ENCODE measurements around the gene VEGFB.

Gene VEGFB

DNA sequence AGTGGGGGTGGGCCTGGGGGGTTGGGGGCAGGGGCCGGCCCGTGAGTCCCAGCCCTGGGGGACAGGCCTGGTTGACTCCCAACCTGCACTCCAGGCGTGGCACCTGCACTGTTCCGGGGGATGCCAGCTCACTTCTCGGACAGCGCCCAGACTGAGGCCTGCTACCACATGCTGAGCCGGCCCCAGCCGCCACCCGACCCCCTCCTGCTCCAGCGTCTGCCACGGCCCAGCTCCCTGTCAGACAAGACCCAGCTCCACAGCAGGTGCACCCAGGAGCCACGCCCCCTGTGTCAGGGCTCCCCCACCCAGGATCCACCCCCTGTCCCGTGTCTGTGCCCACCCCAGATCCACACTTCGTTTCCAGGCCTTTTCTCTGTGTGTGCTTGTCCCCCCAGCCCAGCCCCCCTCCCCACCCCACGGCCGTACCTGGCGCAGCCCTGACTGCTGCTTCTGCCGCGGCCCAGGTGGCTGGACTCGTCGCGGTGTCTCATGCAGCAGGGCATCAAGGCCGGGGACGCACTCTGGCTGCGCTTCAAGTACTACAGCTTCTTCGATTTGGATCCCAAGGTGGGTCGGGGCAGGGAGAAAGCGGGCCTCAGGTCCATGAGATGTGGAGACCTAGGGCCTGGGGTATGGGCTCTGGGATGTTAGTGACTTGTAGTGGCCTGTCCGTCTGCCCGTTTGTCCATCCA, 23.1 kb upstream of the VEGFB start:
- DNase-seq (ENCODE audit: low read depth in 2 of 2), result no peak

DNA sequence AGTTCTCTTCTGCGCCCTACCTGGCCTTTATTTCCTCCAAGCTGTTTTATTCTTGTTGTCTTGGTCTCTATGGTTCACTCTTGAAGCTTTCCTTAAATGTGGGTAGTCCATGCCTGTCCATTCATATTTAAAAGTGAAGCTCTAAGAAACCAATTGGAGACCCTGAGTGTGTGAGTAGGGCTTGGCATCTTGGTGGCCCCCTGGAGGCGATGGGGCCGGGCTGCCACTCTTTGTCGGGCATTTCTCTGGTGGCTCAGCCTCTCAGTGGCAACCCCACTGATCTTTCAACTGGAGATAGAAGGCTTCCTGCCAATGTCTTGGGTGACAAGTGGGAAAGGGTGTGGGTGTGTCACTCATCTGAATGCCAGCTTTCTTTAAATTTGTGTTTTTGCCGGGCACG, 17.5 kb upstream of the VEGFB start:
- DNase-seq (ENCODE audit: low read depth in 2 of 2), result no peak

DNA sequence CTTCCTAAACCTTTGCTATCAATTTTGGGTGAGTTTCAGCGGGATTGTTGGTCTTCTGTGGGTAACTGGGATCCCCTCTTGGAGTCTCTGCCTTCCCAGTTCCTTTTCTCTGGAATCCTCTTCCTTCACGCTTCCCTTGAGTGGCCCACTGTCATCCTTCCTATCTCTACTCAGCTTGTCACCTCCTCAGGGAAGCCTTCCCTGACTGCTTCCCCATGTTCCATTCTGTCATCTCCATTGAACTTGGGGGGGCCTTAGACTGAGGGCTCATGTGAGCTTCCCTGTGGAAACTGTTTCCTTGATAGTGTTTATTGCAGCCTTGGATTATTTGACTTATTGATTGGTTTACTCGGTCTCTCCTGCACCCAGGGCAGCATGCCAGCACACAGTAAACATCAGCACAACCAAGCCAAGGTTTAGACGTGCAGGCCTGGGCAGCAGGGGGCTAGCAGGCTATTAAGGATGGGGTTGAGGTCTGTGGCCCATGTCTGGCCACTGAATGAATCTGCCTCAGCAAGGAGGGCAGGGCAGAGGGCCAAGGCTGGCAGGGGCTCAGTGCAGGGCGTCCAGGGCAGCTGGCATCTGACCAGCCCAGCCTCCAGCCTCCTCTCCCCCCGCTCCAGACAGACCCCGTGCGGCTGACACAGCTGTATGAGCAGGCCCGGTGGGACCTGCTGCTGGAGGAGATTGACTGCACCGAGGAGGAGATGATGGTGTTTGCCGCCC, 15.6 kb upstream of the VEGFB start:
- no peak for DNase-seq (ENCODE audit: low read depth in 2 of 2)

DNA sequence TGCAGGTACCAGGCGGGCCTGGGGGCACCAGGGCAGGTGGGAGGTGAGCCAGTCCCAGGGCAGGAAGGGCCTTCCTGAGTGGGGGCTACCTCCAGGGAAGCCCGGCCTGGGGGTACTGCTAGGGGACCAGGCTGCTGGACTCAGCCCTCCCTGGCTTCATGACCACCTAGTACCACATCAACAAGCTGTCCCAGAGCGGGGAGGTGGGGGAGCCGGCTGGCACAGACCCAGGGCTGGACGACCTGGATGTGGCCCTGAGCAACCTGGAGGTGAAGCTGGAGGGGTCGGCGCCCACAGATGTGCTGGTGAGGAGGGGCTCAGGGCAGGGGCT, 15.1 kb upstream of the VEGFB start:
- DNase-seq (ENCODE audit: low read depth in 2 of 2), result no peak

DNA sequence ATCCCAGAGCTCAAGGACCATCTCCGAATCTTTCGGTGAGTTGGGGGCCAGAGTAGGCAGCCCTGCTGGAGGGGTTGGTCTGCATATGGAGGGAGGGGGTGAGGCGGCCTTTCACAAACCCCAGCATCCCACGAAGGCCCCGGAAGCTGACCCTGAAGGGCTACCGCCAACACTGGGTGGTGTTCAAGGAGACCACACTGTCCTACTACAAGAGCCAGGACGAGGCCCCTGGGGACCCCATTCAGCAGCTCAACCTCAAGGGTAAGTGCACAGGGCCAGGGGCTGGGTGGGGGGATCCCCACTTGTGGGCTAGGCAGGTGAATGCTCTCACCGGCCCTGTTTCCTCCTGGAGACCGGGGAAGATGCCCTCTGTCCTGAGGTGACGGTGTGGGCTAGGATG, 14.6 kb upstream of the VEGFB start:
- no peak for DNase-seq (ENCODE audit: low read depth in 2 of 2)

DNA sequence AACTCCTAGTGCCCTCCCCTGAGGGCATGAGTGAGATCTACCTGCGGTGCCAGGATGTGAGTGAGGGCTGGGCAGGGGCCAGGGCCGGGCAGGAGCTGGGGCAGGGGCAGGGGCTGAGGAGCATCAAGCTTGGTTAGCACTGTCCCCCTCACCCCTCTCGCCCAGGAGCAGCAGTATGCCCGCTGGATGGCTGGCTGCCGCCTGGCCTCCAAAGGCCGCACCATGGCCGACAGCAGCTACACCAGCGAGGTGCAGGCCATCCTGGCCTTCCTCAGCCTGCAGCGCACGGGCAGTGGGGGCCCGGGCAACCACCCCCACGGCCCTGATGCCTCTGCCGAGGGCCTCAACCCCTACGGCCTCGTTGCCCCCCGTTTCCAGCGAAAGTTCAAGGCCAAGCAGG, 14.1 kb upstream of the VEGFB start:
- no peak for DNase-seq (ENCODE audit: low read depth in 2 of 2)

DNA sequence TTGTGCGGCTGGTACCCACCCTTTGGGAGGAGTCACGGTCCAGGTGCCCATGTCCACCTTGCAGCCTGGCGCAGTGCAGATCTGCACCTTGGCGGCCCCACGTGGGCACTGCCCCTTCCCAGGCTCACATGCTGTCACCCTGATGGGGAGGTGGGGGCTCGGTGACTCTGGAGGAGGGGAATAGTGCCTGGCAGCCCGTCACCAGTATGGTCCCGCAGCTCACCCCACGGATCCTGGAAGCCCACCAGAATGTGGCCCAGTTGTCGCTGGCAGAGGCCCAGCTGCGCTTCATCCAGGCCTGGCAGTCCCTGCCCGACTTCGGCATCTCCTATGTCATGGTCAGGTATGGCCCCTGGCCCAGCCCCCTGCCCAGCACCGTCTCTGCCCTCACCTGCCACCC, 13.6 kb upstream of the VEGFB start:
- no peak for DNase-seq (ENCODE audit: low read depth in 2 of 2)

DNA sequence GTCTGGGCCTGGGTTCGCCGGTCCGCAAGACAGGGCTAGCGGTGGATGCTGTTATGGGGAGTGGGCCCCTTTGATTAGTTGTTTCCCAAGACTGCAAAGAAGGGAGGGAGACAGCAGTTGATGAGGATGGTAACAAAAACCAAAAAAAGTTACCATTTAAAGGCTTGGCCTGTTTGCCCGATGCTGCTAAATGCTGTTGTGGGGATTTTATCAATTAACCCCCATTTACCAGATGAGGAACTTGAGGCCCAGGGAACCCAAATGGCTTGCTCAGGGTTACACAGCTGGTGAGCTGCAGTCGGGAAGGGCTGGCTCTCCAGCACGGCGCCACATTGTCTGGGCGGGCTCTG, 11.8 kb upstream of the VEGFB start:
- no peak for DNase-seq (ENCODE audit: low read depth in 2 of 2)

DNA sequence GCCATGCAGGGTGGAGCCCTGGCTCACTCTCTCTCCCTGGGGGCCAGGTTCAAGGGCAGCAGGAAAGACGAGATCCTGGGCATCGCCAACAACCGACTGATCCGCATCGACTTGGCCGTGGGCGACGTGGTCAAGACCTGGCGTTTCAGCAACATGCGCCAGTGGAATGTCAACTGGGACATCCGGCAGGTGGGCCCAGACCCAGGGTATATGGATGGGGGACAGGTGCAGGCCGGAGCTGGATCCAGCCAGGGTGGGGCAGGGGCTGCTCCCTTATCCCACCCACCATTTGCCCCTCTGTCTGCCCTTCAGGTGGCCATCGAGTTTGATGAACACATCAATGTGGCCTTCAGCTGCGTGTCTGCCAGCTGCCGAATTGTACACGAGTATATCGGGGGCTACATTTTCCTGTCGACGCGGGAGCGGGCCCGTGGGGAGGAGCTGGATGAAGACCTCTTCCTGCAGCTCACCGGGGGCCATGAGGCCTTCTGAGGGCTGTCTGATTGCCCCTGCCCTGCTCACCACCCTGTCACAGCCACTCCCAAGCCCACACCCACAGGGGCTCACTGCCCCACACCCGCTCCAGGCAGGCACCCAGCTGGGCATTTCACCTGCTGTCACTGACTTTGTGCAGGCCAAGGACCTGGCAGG, 11.3 kb upstream of the VEGFB start:
- no peak for DNase-seq (ENCODE audit: low read depth in 2 of 2)

DNA sequence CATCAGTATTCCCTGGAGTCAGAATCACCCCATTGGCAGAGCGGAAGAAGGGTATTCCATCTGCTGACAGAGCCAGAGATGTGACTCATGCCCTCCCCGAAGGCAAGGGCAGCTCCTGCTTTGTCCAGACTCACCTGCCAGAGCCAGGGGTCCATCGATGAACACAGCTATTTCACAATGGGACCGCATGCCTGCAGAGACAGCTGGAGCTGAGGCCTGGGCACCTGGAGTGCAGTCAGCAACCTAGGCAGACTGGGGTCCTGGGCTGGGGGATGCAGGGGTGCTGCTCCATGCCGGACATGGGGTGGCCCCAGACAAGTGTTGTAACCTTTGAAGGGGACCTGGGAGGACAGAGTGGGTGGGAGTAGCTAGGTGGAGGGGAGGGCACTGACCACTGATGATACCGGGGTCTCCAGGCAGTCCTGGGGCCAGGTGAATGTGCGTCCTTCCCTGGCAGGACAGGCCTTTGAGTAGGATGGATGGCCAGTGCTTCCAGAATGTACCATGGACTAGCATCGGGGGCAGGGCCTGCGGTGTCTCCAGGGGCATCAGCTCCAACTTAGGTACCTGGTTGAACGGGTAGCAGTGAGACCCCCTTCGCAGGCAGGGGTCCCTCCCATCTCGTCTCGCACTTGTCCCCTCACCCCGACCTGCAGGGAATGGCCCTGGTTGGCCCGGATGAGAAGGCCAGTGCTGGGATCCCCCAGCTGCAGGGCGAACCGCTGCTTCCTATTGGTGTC, 10.1 kb upstream of the VEGFB start:
- DNase-seq (ENCODE audit: low read depth in 2 of 2), result no peak

DNA sequence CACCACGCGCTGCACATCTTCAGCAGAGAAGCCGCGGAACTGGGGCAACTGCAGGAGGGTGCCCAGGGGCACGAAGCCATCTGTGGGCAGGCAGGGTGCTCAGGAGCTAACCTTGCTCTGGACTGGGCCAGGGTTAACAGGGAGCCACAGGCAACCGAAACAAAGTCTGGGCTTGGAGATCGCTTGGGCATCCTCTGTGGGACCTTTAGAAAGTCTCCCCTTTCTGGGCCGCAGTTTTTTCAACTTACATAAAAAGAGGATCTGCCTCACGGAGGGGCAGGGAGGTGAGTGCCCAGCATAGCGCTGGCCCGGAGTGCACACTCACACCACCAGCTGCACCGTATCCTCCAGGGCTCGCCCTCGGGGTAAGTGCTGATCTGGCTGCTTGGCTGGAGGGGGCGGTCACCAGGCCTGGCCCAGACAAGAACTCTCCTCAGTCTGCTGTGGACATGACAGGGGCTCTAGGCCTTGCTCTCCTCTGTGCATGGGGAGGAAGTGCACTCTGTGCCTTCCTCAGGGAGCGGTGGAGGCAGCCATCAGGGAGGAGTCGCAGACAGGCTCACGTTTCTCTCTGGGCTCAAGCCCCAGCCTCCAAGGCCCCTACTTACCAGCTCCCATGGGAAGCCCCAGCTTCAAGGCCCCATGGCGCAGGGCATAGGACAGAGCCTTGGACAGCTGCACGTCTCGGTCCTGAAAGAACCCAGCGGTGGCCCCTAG, 9.3 kb upstream of the VEGFB start:
- DNase-seq (ENCODE audit: low read depth in 2 of 2), result no peak

DNA sequence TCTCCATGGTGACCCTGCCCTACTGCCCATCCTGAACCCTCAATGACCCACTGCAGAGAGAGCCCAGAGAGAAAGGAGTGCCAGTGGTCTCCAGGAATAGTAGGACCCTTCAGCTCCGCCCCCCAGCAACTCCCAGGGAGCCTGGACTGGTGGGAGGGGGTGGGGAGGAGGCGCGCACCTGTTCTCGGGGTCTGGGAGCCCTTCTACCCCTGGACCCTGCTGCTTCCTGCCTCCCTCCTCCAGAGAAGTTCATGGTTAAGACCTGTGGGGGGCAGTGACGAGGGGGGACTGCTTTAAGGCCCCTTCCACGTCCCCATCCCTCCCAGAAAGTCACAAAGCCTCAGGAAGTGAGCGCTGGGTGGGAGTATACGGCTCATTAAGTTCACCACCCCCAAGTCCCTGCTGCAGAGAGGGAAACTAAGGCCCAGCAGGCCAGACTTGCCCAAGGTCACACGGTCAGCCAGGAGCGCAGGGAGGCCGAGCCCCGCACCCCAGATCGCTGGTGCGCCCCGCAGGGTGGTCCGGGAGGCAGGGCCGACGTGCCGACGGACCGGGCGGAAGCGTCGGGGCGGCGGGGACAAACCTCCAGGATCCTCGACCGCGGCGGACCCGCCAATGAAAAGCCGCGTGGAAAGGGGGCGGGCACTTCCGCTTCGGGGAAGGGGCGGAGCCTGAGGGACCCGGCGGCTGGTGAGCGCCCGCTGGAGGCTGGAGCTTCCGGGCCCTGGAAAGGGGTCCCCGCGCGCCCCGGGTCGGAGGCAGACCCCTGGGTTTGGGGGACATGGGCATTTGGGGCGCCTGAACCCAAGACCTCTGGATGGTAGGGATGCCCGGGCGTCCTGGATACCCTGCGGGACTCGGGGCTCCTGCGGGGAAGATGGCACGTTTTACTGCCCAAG, 8.5 kb upstream of the VEGFB start, which contains the start of the genes NUDT22 and TRPT1:
NUDT22 (plus strand) TSS at position 667 of the 899 bp plus-strand sequence. CDS start 379 bp downstream, outside the sequence.
TRPT1 (minus strand) TSS at position 579 of the 899 bp plus-strand sequence; CDS start at position 253, 326 bp downstream.
- DNase-seq (ENCODE audit: low read depth in 2 of 2), result peak; percentile 83 to 95

DNA sequence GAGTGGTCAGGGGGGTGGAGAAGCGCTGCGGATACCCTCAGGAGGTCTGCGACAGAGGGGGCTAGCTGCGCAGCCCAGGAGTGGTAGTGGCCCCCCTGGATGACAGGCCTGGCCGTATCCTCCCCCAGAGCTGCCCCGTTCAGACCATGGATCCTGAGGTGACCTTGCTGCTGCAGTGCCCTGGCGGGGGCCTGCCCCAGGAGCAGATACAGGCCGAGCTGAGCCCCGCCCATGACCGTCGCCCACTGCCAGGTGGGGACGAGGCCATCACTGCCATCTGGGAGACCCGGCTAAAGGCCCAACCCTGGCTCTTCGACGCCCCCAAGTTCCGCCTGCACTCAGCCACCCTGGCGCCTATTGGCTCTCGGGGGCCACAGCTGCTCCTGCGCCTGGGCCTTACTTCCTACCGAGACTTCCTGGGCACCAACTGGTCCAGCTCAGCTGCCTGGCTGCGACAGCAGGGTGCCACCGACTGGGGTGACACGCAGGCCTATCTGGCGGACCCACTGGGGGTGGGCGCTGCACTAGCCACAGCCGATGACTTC, 7.8 kb upstream of the VEGFB start:
- no peak for DNase-seq (ENCODE audit: low read depth in 2 of 2)

DNA sequence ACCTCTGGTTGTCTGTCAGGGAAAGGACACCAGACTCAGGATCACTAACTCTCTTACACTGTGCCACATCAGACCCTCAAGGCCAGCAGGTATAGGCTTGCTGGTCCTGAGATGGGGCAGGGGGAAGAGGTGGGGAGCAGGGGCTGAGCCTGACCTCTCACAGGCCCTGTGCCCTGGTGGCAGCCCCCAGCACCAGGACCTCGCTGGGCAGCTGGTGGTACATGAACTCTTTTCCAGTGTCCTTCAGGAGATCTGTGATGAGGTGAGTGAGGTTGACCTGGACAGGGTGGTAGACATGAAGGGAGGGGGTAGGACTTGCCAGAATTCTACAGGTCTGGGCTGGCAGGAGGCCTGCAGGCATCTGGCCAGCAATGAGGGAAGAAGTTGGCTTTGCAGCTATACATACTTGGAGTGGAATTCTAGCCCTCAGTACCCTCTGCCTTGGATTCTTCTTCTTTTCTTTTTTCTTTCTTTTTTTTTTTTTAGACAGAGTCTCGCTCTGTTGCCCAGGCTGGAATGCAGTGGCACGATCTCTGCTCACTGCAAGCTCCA, 6.9 kb upstream of the VEGFB start:
- DNase-seq (ENCODE audit: low read depth in 2 of 2), result no peak

DNA sequence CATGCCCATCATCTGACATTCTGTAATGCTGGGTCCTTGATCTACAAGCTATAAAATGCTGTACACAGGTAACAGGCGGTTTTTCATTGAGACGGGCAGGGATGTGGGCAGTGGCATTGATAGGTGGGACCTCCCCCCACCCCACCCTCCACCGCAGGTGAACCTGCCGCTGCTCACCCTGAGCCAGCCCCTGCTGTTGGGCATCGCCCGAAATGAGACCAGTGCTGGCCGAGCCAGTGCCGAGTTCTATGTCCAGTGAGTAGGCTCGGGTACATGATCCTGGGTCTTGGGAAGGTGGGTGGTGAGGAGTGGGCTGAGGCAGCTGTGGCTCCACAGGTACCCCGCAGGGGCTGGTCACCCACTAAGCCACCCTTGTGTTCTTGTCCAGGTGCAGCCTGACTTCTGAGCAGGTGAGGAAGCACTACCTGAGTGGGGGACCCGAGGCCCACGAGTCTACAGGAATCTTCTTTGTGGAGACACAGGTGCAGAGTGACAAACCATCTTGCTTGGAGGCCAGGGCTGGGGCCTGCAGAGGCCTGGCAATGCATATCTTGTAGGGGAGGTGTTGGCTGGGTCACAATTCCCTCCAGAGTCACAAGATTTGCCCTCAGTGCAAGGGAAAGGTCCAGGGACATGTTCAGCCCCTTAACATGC, 5.2 kb upstream of the VEGFB start:
- DNase-seq (ENCODE audit: low read depth in 2 of 2), result no peak

DNA sequence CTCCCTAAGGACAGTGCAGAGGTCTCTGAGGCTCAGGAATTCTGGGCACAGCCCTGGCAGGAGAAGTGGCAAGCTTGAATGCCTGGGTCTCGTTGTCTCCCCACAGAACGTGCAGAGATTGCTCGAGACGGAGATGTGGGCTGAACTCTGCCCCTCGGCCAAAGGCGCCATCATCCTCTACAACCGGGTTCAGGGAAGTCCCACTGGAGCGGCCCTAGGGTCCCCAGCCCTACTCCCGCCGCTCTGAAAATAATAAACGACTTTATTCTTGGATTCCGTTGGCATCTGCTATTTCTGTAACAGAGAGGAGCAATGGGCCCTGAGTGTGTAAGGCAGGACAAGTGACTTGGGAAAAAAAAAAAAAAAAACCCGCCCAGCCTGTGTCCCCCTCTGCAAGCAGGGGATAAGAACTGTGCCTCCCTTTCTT, 4.6 kb upstream of the VEGFB start:
- no peak for DNase-seq (ENCODE audit: low read depth in 2 of 2)

DNA sequence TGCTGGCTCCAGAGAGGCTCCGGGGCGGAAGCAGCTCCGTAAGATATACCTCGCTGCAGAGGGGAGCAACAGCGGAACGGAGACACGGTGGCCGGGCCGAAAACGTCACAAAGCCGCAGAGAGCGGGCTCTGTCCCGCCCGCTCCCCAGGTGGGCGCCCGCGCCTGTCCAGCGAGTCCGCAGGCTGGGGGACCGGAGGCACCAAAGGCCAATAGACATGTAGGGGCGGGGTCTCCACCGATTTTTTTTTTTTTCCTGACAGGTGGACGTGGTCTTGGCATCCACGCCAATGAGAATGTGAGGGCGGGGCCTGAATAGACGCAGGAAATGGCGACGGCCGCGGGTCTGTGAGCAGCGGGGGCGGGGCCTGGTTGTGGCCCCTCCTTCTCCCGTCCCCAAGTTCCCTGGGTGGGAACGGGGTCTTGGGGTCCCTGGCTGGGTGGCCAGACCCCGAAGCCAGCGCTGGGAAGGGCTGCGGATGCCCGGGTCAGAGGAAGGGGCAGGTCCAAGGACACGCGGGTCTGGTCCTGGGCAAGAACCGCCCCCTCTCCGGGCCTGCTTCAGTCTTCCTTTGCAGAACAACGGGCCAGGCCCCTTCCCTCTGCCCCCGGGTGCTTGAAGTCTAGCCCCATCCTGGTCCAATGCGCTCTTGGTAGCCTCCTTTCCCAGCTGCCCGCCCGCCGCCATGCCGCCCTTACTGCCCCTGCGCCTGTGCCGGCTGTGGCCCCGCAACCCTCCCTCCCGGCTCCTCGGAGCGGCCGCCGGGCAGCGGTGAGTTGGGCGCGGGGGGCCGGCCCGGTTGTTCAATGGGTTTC, 4.0 kb upstream of the VEGFB start, which contains the start of gene DNAJC4:
DNAJC4 (plus strand) TSS at position 378 of the 814 bp plus-strand sequence; CDS start at position 685, 307 bp downstream.
- DNase-seq (ENCODE audit: low read depth in 2 of 2), result peak; percentile 68 to 87

DNA sequence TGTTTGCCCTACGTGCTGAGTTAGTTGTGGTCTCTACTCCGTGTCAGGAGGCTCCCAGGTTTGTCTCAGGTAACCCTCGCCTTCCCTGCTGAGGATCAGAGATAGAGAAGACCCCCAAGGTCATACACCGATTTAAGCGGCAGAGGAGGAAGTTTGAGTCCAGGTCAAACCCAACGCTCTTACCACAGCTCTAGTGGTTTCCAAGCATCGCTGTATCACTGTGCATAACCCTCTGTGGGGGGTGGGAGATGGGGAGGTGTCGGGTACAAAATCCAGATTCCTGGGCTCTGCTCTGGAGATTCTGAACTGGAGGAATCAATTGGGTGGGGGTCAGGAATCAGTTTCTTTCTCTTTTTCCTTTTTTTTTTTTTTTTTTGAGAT, 3.4 kb upstream of the VEGFB start:
- DNase-seq (ENCODE audit: low read depth in 2 of 2), result no peak

DNA sequence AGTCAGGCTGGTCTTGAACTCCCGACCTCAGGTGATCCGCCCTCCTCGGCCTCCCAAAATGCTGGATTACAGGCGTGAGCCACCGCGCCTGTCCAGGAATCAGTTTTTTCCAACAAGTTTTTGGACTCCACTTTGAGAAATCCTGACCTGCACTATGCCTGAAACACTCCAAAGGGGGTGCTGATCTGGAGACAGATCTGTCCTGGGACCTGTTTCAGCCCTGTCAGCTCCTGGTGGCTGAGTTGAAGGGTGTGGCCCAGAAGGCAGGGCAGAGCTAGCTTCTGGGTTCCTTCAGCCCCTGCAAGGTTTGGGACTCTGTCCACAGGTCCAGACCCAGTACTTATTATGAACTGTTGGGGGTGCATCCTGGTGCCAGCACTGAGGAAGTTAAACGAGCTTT, 2.8 kb upstream of the VEGFB start:
- DNase-seq (ENCODE audit: low read depth in 2 of 2), result no peak
